Liver (tissue), 3 donors: Measurements from ENCODE around the gene LHPP.

ENCODE experiments used
- ATF3 ChIP-seq: IDR thresholded peaks from 2 replicates; pipeline ENCODE4 v1.6.1; 2016; ENCODE audit warnings: antibody characterized with exemption
- CTCF ChIP-seq: fragments of 150-350 bp; IDR thresholded peaks from 2 replicates; pipeline ENCODE4 v1.5.1; 2017; ENCODE audit warnings: improper control_type of control experiment, low read depth, low read length; ENCODE audit not compliant: missing input control
- EGR1 ChIP-seq, 2 donors: IDR thresholded peaks; 2 replicates each; pipeline ENCODE4 v1.6.1; 2016 to 2018; ENCODE audit warnings: antibody characterized with exemption in 2 of 2, low read depth in 2 of 2
- FOXA1 ChIP-seq: IDR thresholded peaks from 2 replicates; pipeline ENCODE4 v1.6.1; 2016; ENCODE audit warnings: antibody characterized with exemption
- JUND ChIP-seq, 2 donors: IDR thresholded peaks; 2 replicates each; pipeline ENCODE4 v1.6.1; 2016; ENCODE audit warnings: antibody characterized with exemption in 2 of 2
- MAX ChIP-seq: IDR thresholded peaks from 2 replicates; pipeline ENCODE4 v1.6.1; 2016; ENCODE audit warnings: antibody characterized with exemption
- RAD21 ChIP-seq, 2 donors: IDR thresholded peaks; 2 replicates each; pipeline ENCODE4 v1.6.1; 2016; ENCODE audit warnings: antibody characterized with exemption in 2 of 2, mild to moderate bottlenecking in 2 of 2
- REST ChIP-seq: IDR thresholded peaks from 2 replicates; pipeline ENCODE4 v1.6.1; 2016; ENCODE audit warnings: antibody characterized with exemption, mild to moderate bottlenecking
- TAF1 ChIP-seq: conservative IDR thresholded peaks from 2 replicates; pipeline ENCODE4 v1.6.1; 2016; ENCODE audit warnings: antibody characterized with exemption, mild to moderate bottlenecking
- ZBTB33 ChIP-seq: IDR thresholded peaks from 2 replicates; pipeline ENCODE4 v1.6.1; 2016; ENCODE audit warnings: antibody characterized with exemption
- donor health status: healthy.
- donor health status: healthy.

GRCh38 chr10:124541076-124541903, 79.7 kb downstream of the LHPP start:
- TF ChIP-seq CTCF (no peak), ZBTB33 (no peak), FOXA1 (no peak), ATF3 (no peak), JUND (IDR thresholded peaks at IDR 0.05) (no peak), TAF1 (no peak), MAX (no peak), EGR1 (IDR thresholded peaks at IDR 0.05; ENCODE audit: low read depth in 2 of 2) (no peak), REST (no peak), RAD21 (IDR thresholded peaks at IDR 0.05) (no peak)
